LNCaP clone FGC (cell line): Measurements from ENCODE around the gene PPP1R3G.

Experiments used
- DNase-seq: peaks from one replicate; pipeline ENCODE4 v3.0.0-alpha.2; 2011; ENCODE audit warnings: low read depth
- H3K4me3 ChIP-seq: 2 replicates; pipeline ENCODE4 v1.5.1; 2011; ENCODE audit warnings: mild to moderate bottlenecking, low read depth, low read length, control low read depth
- CTCF ChIP-seq: IDR thresholded peaks from 2 replicates; pipeline ENCODE4 v1.5.1; 2012; ENCODE audit warnings: mild to moderate bottlenecking; ENCODE audit not compliant: control insufficient read depth, insufficient read depth; ENCODE audit errors: extremely low read depth

Gene PPP1R3G

GRCh38 chr6:5085648-5086293 lies 630 bp downstream of the PPP1R3G start:
- peak overlapping the region; percentile 42 for H3K4me3 ChIP-seq
- no peak for DNase-seq
- TF ChIP-seq CTCF = no peak

GRCh38 chr6:5086294-5086890 lies 1.3 kb downstream of the PPP1R3G start:
- DNase-seq = no peak
- H3K4me3 ChIP-seq = no peak overlapping the region
- no peak for TF ChIP-seq CTCF

- H3K4me3 ChIP-seq = no peak overlapping the region
- TF ChIP-seq CTCF = no peak
- DNase-seq = no peak
Measured at GRCh38 chr6:5087389-5087788, 2.2 kb downstream of the PPP1R3G start.

GRCh38 chr6:5088780-5089179 lies 3.6 kb downstream of the PPP1R3G start:
- H3K4me3 ChIP-seq = no peak overlapping the region
- no peak for DNase-seq
- no peak for TF ChIP-seq CTCF

GRCh38 chr6:5089481-5090438 lies 4.6 kb downstream of the PPP1R3G start:
- H3K4me3 ChIP-seq = no peak overlapping the region
- TF ChIP-seq CTCF = no peak
- DNase-seq = no peak

GRCh38 chr6:5090603-5091002 lies 5.5 kb downstream of the PPP1R3G start:
- no peak for TF ChIP-seq CTCF
- no peak for DNase-seq
- H3K4me3 ChIP-seq = no peak overlapping the region
